IPS-20b (cell line): ENCODE measurements around the gene USP36.

Source experiments
- H3K27ac ChIP-seq: one replicate; pipeline ENCODE4 v1.5.1; 2013; ENCODE audit warnings: low read length
- H3K27me3 ChIP-seq: 2 replicates; pipeline ENCODE4 v1.6.1; 2013; ENCODE audit warnings: mild to moderate bottlenecking, low read length, inconsistent platforms; ENCODE audit not compliant: insufficient read depth
- H3K36me3 ChIP-seq: 2 replicates; pipeline ENCODE4 v1.6.1; 2013; ENCODE audit warnings: low read depth, mild to moderate bottlenecking, inconsistent platforms, low read length, moderate library complexity; ENCODE audit not compliant: insufficient read depth
- H3K4me1 ChIP-seq: 2 replicates; pipeline ENCODE4 v1.6.1; 2013; ENCODE audit warnings: mild to moderate bottlenecking, control low read depth, inconsistent platforms, low read length, moderate library complexity; ENCODE audit not compliant: insufficient read depth
- H3K4me3 ChIP-seq: 2 replicates; pipeline ENCODE4 v1.5.1; 2013; ENCODE audit warnings: mild to moderate bottlenecking, low read length, inconsistent platforms
- H3K9ac ChIP-seq: 2 replicates; pipeline ENCODE4 v1.6.1; 2013; ENCODE audit warnings: low read depth, mild to moderate bottlenecking, inconsistent platforms, low read length, moderate library complexity
- H3K9me3 ChIP-seq: 2 replicates; pipeline ENCODE4 v1.6.1; 2013; ENCODE audit warnings: mild to moderate bottlenecking, low read depth, low read length, inconsistent platforms; ENCODE audit not compliant: insufficient read depth

Gene USP36

GRCh38 chr17:78831688-78832540 lies 8.7 kb downstream of the USP36 start:
- no peaks in the 10 kb centered on the region for H3K27me3 ChIP-seq
- no peak overlapping the region for H3K27ac ChIP-seq
- no peaks in the 10 kb centered on the region for H3K9me3 ChIP-seq
- no peak overlapping the region for H3K9ac ChIP-seq
- no peaks in the 10 kb centered on the region for H3K4me1 ChIP-seq
- H3K36me3 ChIP-seq = peaks cover 97% of the 10 kb centered on the region
- H3K4me3 ChIP-seq = no peak overlapping the region

- Histone ChIP-seq H3K9ac (no peak overlapping the region), H3K4me1 (no peaks in the 10 kb centered on the region), H3K9me3 (no peaks in the 10 kb centered on the region), H3K27me3 (no peaks in the 10 kb centered on the region), H3K27ac (no peak overlapping the region), H3K4me3 (no peak overlapping the region), H3K36me3 (peaks cover 97% of the 10 kb centered on the region)
Observed at GRCh38 chr17:78829477-78829876, 11.1 kb downstream of the USP36 start.

- peaks cover 97% of the 10 kb centered on the region for H3K36me3 ChIP-seq
- H3K4me1 ChIP-seq = no peaks in the 10 kb centered on the region
- no peaks in the 10 kb centered on the region for H3K27me3 ChIP-seq
- no peaks in the 10 kb centered on the region for H3K9me3 ChIP-seq
- H3K9ac ChIP-seq = no peak overlapping the region; the same call in 1 of the 2 replicates
- H3K27ac ChIP-seq = no peak overlapping the region
- H3K4me3 ChIP-seq = no peak overlapping the region
Observed at GRCh38 chr17:78828470-78829185, 12.0 kb downstream of the USP36 start.

- Histone ChIP-seq H3K4me1 (no peaks in the 10 kb centered on the region), H3K27me3 (no peaks in the 10 kb centered on the region), H3K36me3 (peaks cover 95% of the 10 kb centered on the region), H3K27ac (no peak overlapping the region), H3K9me3 (no peaks in the 10 kb centered on the region), H3K4me3 (no peak overlapping the region), H3K9ac (no peak overlapping the region)
Observed at GRCh38 chr17:78826836-78827509, 13.6 kb downstream of the USP36 start.

GRCh38 chr17:78826421-78826820 lies 14.2 kb downstream of the USP36 start:
- Histone ChIP-seq H3K9ac (no peak overlapping the region), H3K9me3 (no peaks in the 10 kb centered on the region), H3K4me3 (no peak overlapping the region), H3K27me3 (no peaks in the 10 kb centered on the region), H3K36me3 (peaks cover 95% of the 10 kb centered on the region), H3K4me1 (no peaks in the 10 kb centered on the region), H3K27ac (no peak overlapping the region)

GRCh38 chr17:78825696-78826095 lies 14.9 kb downstream of the USP36 start:
- Histone ChIP-seq H3K4me3 (no peak overlapping the region), H3K9ac (no peak overlapping the region), H3K36me3 (peaks cover 95% of the 10 kb centered on the region), H3K27me3 (no peaks in the 10 kb centered on the region), H3K9me3 (no peaks in the 10 kb centered on the region), H3K4me1 (no peaks in the 10 kb centered on the region), H3K27ac (no peak overlapping the region)

- Histone ChIP-seq H3K9me3 (no peaks in the 10 kb centered on the region), H3K4me1 (no peaks in the 10 kb centered on the region), H3K27me3 (no peaks in the 10 kb centered on the region), H3K4me3 (no peak overlapping the region), H3K27ac (no peak overlapping the region), H3K9ac (no peak overlapping the region), H3K36me3 (peaks cover 95% of the 10 kb centered on the region)
Observed at GRCh38 chr17:78824240-78824639, 16.4 kb downstream of the USP36 start.

GRCh38 chr17:78823282-78824046 lies 17.1 kb downstream of the USP36 start:
- no peaks in the 10 kb centered on the region for H3K4me1 ChIP-seq
- H3K27ac ChIP-seq = no peak overlapping the region
- no peak overlapping the region for H3K4me3 ChIP-seq
- no peaks in the 10 kb centered on the region for H3K27me3 ChIP-seq
- H3K9ac ChIP-seq = no peak overlapping the region
- H3K9me3 ChIP-seq = no peaks in the 10 kb centered on the region
- peaks cover 95% of the 10 kb centered on the region for H3K36me3 ChIP-seq

- Histone ChIP-seq H3K4me3 (no peak overlapping the region), H3K27me3 (no peaks in the 10 kb centered on the region), H3K4me1 (no peaks in the 10 kb centered on the region), H3K9me3 (no peaks in the 10 kb centered on the region), H3K27ac (no peak overlapping the region), H3K9ac (no peak overlapping the region), H3K36me3 (peaks cover 95% of the 10 kb centered on the region)
Observed at GRCh38 chr17:78822552-78822951, 18.1 kb downstream of the USP36 start.

GRCh38 chr17:78821961-78822360 lies 18.7 kb downstream of the USP36 start:
- Histone ChIP-seq H3K9ac (no peak overlapping the region), H3K4me3 (no peak overlapping the region), H3K27me3 (no peaks in the 10 kb centered on the region), H3K27ac (no peak overlapping the region), H3K4me1 (no peaks in the 10 kb centered on the region), H3K9me3 (no peaks in the 10 kb centered on the region), H3K36me3 (peaks cover 96% of the 10 kb centered on the region)

- no peak overlapping the region for H3K4me3 ChIP-seq
- no peak overlapping the region for H3K27ac ChIP-seq
- no peaks in the 10 kb centered on the region for H3K9me3 ChIP-seq
- no peaks in the 10 kb centered on the region for H3K4me1 ChIP-seq
- no peak overlapping the region for H3K9ac ChIP-seq
- no peaks in the 10 kb centered on the region for H3K27me3 ChIP-seq
- H3K36me3 ChIP-seq = peaks cover 96% of the 10 kb centered on the region
Observed at GRCh38 chr17:78820841-78821240, 19.8 kb downstream of the USP36 start.
